BE2C (cell line): ENCODE results near the gene ANKS6.

Source experiments
- DNase-seq: peaks from one replicate; pipeline ENCODE4 v3.0.0-alpha.2; 2020
- H3K27me3 ChIP-seq: fragments of 250-450 bp; sonication (Bioruptor Pico); 2 replicates; pipeline ENCODE4 v1.5.1; 2020; ENCODE audit warnings: mild to moderate bottlenecking
- H3K36me3 ChIP-seq: fragments of 250-450 bp; sonication (Bioruptor Pico); 2 replicates; pipeline ENCODE4 v1.5.1; 2020; ENCODE audit warnings: mild to moderate bottlenecking
- H3K4me1 ChIP-seq: fragments of 250-450 bp; sonication (Bioruptor Pico); 2 replicates; pipeline ENCODE4 v1.5.1; 2020
- H3K4me3 ChIP-seq: 2 replicates; pipeline ENCODE4 v1.5.1; 2011; ENCODE audit warnings: low read depth, low read length
- H3K9me3 ChIP-seq: fragments of 250-450 bp; sonication (Bioruptor Pico); 2 replicates; pipeline ENCODE4 v1.5.1; 2020
- TF ChIP-seq, protein P1 (sequence below): IDR thresholded peaks from 2 replicates; pipeline ENCODE4 v1.5.1; 2012; ENCODE audit warnings: mild to moderate bottlenecking, low read depth, low read length

ANKS6 gene

DNA sequence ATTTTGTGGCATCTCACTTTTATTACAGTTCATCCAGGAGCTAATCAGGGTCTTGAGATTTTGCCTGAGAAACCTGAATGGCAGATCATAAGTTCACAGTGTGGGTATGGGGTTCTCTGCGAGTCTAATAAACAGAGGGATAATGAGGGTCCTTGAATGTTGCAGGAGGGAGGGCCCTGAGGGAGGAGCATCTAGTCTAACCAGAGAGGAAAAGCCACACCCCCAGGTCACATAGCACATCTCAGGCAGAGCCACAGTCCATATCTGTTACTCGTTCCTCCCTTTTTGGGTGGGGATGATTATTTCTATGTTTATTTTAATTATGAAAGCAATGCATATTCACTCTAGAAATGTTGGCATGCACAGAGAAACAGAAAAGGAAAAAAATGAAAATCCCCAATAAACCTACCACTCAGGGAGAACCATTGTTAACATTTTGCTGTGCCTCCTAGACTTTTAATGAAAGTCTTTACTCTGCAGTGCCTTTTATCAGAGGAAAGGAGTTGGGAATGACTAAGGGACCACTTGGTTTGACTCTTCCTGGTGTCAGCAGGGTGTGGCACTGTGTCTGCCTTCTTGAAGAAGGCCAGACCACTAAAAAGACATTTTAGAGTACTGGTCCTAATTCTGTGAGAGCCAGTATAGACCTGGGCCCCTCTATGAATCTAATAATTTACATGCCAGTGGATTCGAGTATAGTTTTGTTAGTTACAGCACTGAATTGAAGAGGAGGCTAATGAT is 13.9 kb upstream of the ANKS6 start:
- TF ChIP-seq, protein P1, sequence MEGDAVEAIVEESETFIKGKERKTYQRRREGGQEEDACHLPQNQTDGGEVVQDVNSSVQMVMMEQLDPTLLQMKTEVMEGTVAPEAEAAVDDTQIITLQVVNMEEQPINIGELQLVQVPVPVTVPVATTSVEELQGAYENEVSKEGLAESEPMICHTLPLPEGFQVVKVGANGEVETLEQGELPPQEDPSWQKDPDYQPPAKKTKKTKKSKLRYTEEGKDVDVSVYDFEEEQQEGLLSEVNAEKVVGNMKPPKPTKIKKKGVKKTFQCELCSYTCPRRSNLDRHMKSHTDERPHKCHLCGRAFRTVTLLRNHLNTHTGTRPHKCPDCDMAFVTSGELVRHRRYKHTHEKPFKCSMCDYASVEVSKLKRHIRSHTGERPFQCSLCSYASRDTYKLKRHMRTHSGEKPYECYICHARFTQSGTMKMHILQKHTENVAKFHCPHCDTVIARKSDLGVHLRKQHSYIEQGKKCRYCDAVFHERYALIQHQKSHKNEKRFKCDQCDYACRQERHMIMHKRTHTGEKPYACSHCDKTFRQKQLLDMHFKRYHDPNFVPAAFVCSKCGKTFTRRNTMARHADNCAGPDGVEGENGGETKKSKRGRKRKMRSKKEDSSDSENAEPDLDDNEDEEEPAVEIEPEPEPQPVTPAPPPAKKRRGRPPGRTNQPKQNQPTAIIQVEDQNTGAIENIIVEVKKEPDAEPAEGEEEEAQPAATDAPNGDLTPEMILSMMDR: no peak
- no peaks in the 10 kb centered on the region for H3K4me1 ChIP-seq

DNA sequence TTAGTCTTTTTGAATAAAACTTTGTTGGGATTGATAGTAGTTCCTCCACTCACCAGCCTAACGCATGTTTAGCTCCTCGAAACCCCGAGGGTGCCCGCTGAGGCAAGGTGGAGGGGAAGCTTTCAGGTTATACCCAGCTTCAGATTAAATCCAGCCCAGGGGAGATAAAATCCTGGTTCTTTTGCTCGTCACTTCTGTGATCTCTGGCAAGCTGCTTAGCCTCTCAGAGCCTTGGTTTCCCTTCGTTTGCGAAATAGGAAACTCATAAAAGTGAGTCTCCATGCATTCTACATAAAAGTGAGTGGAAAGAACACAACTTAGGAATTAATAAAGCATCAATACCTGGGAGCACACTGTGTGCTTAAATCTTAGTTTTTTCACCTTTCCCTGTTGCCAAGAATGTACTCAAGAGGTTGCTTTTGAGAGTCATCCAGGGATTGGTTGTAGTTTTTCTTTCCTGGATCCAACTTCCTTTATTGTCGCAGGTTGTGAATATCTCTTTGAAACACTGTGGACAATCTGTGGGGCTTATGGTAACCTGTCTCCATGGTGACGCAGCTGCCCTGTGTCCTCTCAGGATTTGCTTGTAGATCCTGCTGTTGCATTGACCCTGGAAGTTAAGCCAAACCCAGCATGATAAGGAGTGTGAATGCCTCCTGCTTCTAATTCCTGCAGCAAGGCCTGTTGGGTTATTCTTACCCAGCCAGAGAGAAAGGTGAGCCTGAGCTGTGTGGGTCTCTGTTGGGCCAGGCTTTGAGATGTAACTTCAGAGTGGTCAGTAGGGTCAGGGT is 13.2 kb upstream of the ANKS6 start:
- H3K9me3 ChIP-seq: no peaks in the 10 kb centered on the region
- TF ChIP-seq, protein P1: no peak
- H3K4me1 ChIP-seq: no peaks in the 10 kb centered on the region
- no peak overlapping the region for H3K4me3 ChIP-seq
- H3K36me3 ChIP-seq: no peaks in the 10 kb centered on the region
- DNase-seq: no peak
- H3K27me3 ChIP-seq: peaks cover 50% of the 10 kb centered on the region

More for the DNA sequence above, 13.9 kb upstream of the ANKS6 start:
- H3K36me3 ChIP-seq: no peaks in the 10 kb centered on the region
- no peaks in the 10 kb centered on the region for H3K9me3 ChIP-seq
- DNase-seq: no peak
- peaks cover 43% of the 10 kb centered on the region for H3K27me3 ChIP-seq
- H3K4me3 ChIP-seq: no peak overlapping the region

DNA sequence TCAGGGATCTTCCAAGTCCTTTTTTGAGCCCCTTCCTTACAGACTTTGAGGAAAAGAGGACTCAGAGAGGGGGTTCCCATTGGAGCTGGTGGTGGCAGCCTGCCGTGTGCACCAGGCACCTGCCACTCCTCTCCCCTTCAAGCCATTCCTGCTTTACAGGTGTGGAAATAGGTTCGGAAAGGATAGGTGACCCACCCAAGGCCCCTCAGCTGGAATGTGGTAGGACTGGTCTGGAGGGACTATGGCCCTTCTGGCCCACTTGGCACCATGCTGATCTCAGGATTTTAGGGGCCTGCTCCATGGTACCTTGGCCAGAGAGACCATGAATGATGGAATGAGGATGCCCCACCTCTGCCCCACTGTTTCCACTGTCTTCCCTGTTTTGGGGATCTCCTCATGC is 12.5 kb upstream of the ANKS6 start:
- DNase-seq: no peak
- Histone ChIP-seq H3K36me3 (no peaks in the 10 kb centered on the region), H3K27me3 (peaks cover 56% of the 10 kb centered on the region), H3K4me1 (no peaks in the 10 kb centered on the region), H3K9me3 (no peaks in the 10 kb centered on the region), H3K4me3 (no peak overlapping the region)
- TF ChIP-seq, protein P1: no peak

DNA sequence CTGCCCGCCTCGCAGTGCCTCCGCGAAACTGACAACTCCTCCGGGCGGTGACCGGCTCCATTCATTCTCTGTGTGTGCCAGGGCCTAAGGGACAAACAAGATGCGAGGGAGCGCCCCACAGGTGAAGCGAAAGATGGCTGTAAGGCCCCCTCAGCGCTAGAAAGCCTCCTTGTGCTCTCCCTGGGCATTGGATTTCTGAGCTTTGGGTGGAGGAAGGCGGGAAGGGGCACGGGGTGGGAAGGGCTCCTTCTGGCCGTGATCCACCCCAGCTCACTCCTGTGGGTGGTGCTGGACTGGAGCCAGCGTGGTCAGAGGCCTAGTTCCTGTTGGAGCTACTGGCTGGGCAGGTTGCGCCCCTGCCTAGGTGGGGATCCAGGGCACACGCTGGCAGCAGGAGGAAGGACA is 12.1 kb upstream of the ANKS6 start:
- Histone ChIP-seq H3K4me3 (no peak overlapping the region), H3K4me1 (no peaks in the 10 kb centered on the region), H3K36me3 (no peaks in the 10 kb centered on the region), H3K27me3 (peaks cover 60% of the 10 kb centered on the region), H3K9me3 (no peaks in the 10 kb centered on the region)
- TF ChIP-seq, protein P1: no peak
- DNase-seq: no peak

DNA sequence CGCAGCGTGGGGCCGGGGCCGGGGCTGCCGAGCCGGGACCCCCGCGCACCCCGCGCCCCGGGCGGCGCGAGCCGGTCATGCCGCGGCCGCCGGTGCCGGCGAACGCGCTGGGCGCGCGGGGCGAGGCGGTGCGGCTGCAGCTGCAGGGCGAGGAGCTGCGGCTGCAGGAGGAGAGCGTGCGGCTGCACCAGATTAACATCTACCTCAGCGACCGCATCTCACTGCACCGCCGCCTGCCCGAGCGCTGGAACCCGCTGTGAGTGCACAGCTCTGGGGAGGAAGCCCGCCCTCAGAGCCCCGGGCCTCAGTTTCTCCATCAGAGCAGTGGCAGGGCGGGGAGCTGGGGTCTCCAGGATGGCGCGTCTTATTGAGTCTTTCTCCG is 11.4 kb upstream of the ANKS6 start:
- no peaks in the 10 kb centered on the region for H3K4me1 ChIP-seq
- H3K36me3 ChIP-seq: no peaks in the 10 kb centered on the region
- TF ChIP-seq, protein P1: no peak
- no peak overlapping the region for H3K4me3 ChIP-seq
- H3K9me3 ChIP-seq: no peaks in the 10 kb centered on the region
- no peak for DNase-seq
- peaks cover 63% of the 10 kb centered on the region for H3K27me3 ChIP-seq
